Endometrium (tissue), 2 donors: ENCODE data around the gene ACOT7.

Source experiments
- FAIRE-seq: peaks from 2 replicates; lab custom pipeline; 2012; peaks lifted over from hg19 to GRCh38; lab: Jason Lieb, UNC
- donor health status: control.
- donor health status: control.

The ACOT7 gene

GRCh38 chr1:6285336-6285735 is 108.2 kb downstream of the ACOT7 start:
- FAIRE-seq: no peak

GRCh38 chr1:6282577-6283270 is 110.8 kb downstream of the ACOT7 start:
- FAIRE-seq: no peak

GRCh38 chr1:6281511-6282402 is 111.8 kb downstream of the ACOT7 start:
- FAIRE-seq: no peak

- FAIRE-seq: no peak
These were observed 112.7 kb downstream of the ACOT7 start for GRCh38 chr1:6280761-6281451.

- FAIRE-seq: no peak
These were observed 113.8 kb downstream of the ACOT7 start for GRCh38 chr1:6279613-6280383.

- no peak for FAIRE-seq
These were observed 114.5 kb downstream of the ACOT7 start for GRCh38 chr1:6279066-6279465.

- no peak for FAIRE-seq
These were observed 115.3 kb downstream of the ACOT7 start for GRCh38 chr1:6278263-6278662.

- no peak for FAIRE-seq
These were observed 116.6 kb downstream of the ACOT7 start for GRCh38 chr1:6276811-6277555.

GRCh38 chr1:6275826-6276782 is 117.5 kb downstream of the ACOT7 start:
- FAIRE-seq: peak; percentile 91

- FAIRE-seq: no peak
These were observed 118.9 kb downstream of the ACOT7 start for GRCh38 chr1:6274622-6275139.

- FAIRE-seq: no peak
These were observed 119.5 kb downstream of the ACOT7 start for GRCh38 chr1:6274102-6274501.

- FAIRE-seq: no peak
These were observed 120.1 kb downstream of the ACOT7 start for GRCh38 chr1:6273380-6273891.

GRCh38 chr1:6272868-6273267 is 120.7 kb downstream of the ACOT7 start:
- no peak for FAIRE-seq

GRCh38 chr1:6272452-6272851 is 121.1 kb downstream of the ACOT7 start:
- no peak for FAIRE-seq

GRCh38 chr1:6271554-6271953 is 122.0 kb downstream of the ACOT7 start:
- no peak for FAIRE-seq

GRCh38 chr1:6271006-6271405 is 122.6 kb downstream of the ACOT7 start:
- FAIRE-seq: no peak

GRCh38 chr1:6270401-6270800 is 123.2 kb downstream of the ACOT7 start:
- no peak for FAIRE-seq

- no peak for FAIRE-seq
These were observed 123.7 kb downstream of the ACOT7 start for GRCh38 chr1:6269720-6270400.

GRCh38 chr1:6269296-6269695 is 124.3 kb downstream of the ACOT7 start:
- no peak for FAIRE-seq
